A549 (cell line): ENCODE data around the gene JUP. TPM values are rescaled to one million over a fixed set of nuclear protein-coding genes. Genes with fewer than 3 reads are reported as not detected.

ENCODE experiments used
- ATAC-seq, 2 experiments: fragments of 200-7000 bp in 1 of 2; fragments of >200 bp in 1 of 2; cut with Nextera tagmentation in 1 of 2; cut with Tn5 transposase in 1 of 2; 3 replicates each; pipeline versions ENCODE4 v1.8.0 to v1.9.1; 2018 to 2020; ENCODE audit warnings: mild to moderate bottlenecking in 1 of 2, moderate library complexity in 1 of 2
- CTCF ChIA-PET: fragments of 300-600 bp; sonication (Branson Sonifier 250); formaldehyde crosslinking; extraction: SDS; loops from one replicate; lab custom pipeline; 2021; ENCODE audit warnings: antibody characterized with exemption, inconsistent platforms; lab: Yijun Ruan, JAX
- POLR2A ChIA-PET: fragments of 350-600 bp; formaldehyde crosslinking; extraction: SDS; loops from one replicate; lab custom pipeline; 2021; ENCODE audit warnings: antibody characterized with exemption, inconsistent platforms; lab: Yijun Ruan, JAX
- DNase-seq, 2 experiments: peaks; one replicate each; pipeline versions ENCODE4 v3.0.0 to v3.0.0-alpha.2; 2011 to 2016; ENCODE audit warnings: low read depth in 1 of 2, low spot score in 1 of 2
- FAIRE-seq: peaks from 2 replicates; lab custom pipeline; 2011; peaks lifted over from hg19 to GRCh38; lab: Jason Lieb, UNC
- H3K27ac ChIP-seq, 2 experiments: fragments of >200 bp; sonication (Bioruptor Twin); formaldehyde crosslinking; 3 replicates each; pipeline ENCODE4 v1.5.1; 2016 to 2017
- H3K4me1 ChIP-seq: fragments of >200 bp; sonication (Bioruptor Twin); formaldehyde crosslinking; 3 replicates; pipeline ENCODE4 v1.6.1; 2016
- H3K4me2 ChIP-seq: fragments of >200 bp; sonication (Bioruptor Twin); formaldehyde crosslinking; 3 replicates; pipeline ENCODE4 v1.6.1; 2016
- H3K4me3 ChIP-seq: fragments of >200 bp; sonication (Bioruptor Twin); formaldehyde crosslinking; 3 replicates; pipeline ENCODE4 v1.5.1; 2016
- H3K9me3 ChIP-seq: fragments of >200 bp; sonication (Bioruptor Twin); formaldehyde crosslinking; 3 replicates; pipeline ENCODE4 v1.6.1; 2016
- ATOH8 ChIP-seq: fragments of 250-450 bp; sonication (Bioruptor Pico); IDR thresholded peaks from 2 replicates; pipeline ENCODE4 v1.5.0; 2020; ENCODE audit warnings: low read depth, mild to moderate bottlenecking, moderate library complexity
- BHLHE40 ChIP-seq: IDR thresholded peaks from 2 replicates; pipeline ENCODE4 v1.6.1; 2012; ENCODE audit warnings: low read depth, low read length, inconsistent platforms
- CHD2 ChIP-seq: fragments of 150-350 bp; IDR thresholded peaks from 2 replicates; pipeline ENCODE4 v1.6.1; 2014; ENCODE audit warnings: low read length; ENCODE audit not compliant: partially characterized antibody
- CTCF ChIP-seq: fragments of >200 bp; sonication (Bioruptor Twin); formaldehyde crosslinking; IDR thresholded peaks from 3 replicates; pipeline ENCODE4 v1.5.1; 2016
- E2F6 ChIP-seq: IDR thresholded peaks from 2 replicates; pipeline ENCODE4 v1.6.1; 2012; ENCODE audit warnings: low read depth, borderline replicate concordance
- EHF ChIP-seq: fragments of 250-450 bp; sonication (Bioruptor Pico); IDR thresholded peaks from 2 replicates; pipeline ENCODE4 v1.5.0; 2020; ENCODE audit warnings: mild to moderate bottlenecking
- EHMT2 ChIP-seq: fragments of 200-600 bp; sonication (generic); IDR thresholded peaks from 2 replicates; pipeline ENCODE4 v1.6.1; 2016; ENCODE audit warnings: antibody characterized with exemption, low read depth, mild to moderate bottlenecking, moderate library complexity
- ESRRA ChIP-seq: fragments of 150-350 bp; IDR thresholded peaks from 2 replicates; pipeline ENCODE4 v1.6.1; 2014; ENCODE audit warnings: mild to moderate bottlenecking, low read length, borderline replicate concordance
- FOXS1 ChIP-seq: fragments of 250-450 bp; sonication (Bioruptor Pico); IDR thresholded peaks from 2 replicates; pipeline ENCODE4 v1.5.0; 2020; ENCODE audit warnings: mild to moderate bottlenecking, moderate library complexity
- HDAC2 ChIP-seq: fragments of 200-600 bp; sonication (generic); IDR thresholded peaks from 2 replicates; pipeline ENCODE4 v1.6.1; 2016
- HEYL ChIP-seq: fragments of 250-450 bp; sonication (Bioruptor Pico); IDR thresholded peaks from 2 replicates; pipeline ENCODE4 v1.8.0; 2021; ENCODE audit warnings: mild to moderate bottlenecking, moderate library complexity
- HOXB13 ChIP-seq: fragments of 250-450 bp; sonication (Bioruptor Pico); IDR thresholded peaks from 2 replicates; pipeline ENCODE4 v1.5.0; 2020; ENCODE audit warnings: low read depth, mild to moderate bottlenecking, moderate library complexity
- HOXB5 ChIP-seq: fragments of 250-450 bp; sonication (Bioruptor Pico); IDR thresholded peaks from 2 replicates; pipeline ENCODE4 v1.5.0; 2020; ENCODE audit warnings: mild to moderate bottlenecking, moderate library complexity
- KDM1A ChIP-seq: fragments of 200-600 bp; sonication (generic); IDR thresholded peaks from 2 replicates; pipeline ENCODE4 v1.6.1; 2016; ENCODE audit warnings: low read depth, mild to moderate bottlenecking
- KDM5A ChIP-seq: fragments of 200-600 bp; sonication (generic); IDR thresholded peaks from 2 replicates; pipeline ENCODE4 v1.6.1; 2016; ENCODE audit warnings: antibody characterized with exemption, mild to moderate bottlenecking
- MAZ ChIP-seq: fragments of 150-350 bp; IDR thresholded peaks from 2 replicates; pipeline ENCODE4 v1.6.1; 2014; ENCODE audit warnings: antibody characterized with exemption, low read depth, low read length, borderline replicate concordance
- MYC ChIP-seq: IDR thresholded peaks from 2 replicates; pipeline ENCODE4 v1.6.1; 2012; ENCODE audit warnings: mild to moderate bottlenecking, inconsistent platforms, low read length, improper control_type of control experiment, borderline replicate concordance
- NFE2L2 ChIP-seq: fragments of 150-350 bp; conservative IDR thresholded peaks from 2 replicates; pipeline ENCODE4 v1.6.1; 2014; ENCODE audit warnings: low read length
- NR3C1 ChIP-seq: fragments of >200 bp; sonication (Bioruptor Twin); formaldehyde crosslinking; IDR thresholded peaks from 3 replicates; pipeline ENCODE4 v1.6.1; 2017
- POLR2A ChIP-seq: IDR thresholded peaks from 2 replicates; pipeline ENCODE4 v1.6.1; 2012; ENCODE audit warnings: mild to moderate bottlenecking, low read length
- POLR2AphosphoS2 ChIP-seq: conservative IDR thresholded peaks from 2 replicates; pipeline ENCODE4 v1.6.1; 2012; ENCODE audit warnings: low read length, improper control_type of control experiment, inconsistent platforms
- RCOR1 ChIP-seq: fragments of 150-350 bp; IDR thresholded peaks from 2 replicates; pipeline ENCODE4 v1.6.1; 2014; ENCODE audit warnings: antibody characterized with exemption, low read length, low read depth
- RFX5 ChIP-seq: fragments of 450-650 bp; IDR thresholded peaks from 2 replicates; pipeline ENCODE4 v1.7.1; 2014; ENCODE audit warnings: antibody characterized with exemption, mild to moderate bottlenecking, moderate library complexity
- TFCP2L1 ChIP-seq: fragments of 250-450 bp; sonication (Bioruptor Pico); IDR thresholded peaks from 2 replicates; pipeline ENCODE4 v1.5.0; 2021; ENCODE audit warnings: mild to moderate bottlenecking
- ZC3H11A ChIP-seq: fragments of 450-650 bp; IDR thresholded peaks from 2 replicates; pipeline ENCODE4 v1.6.1; 2014; ENCODE audit warnings: antibody characterized with exemption, mild to moderate bottlenecking
- ZNF302 ChIP-seq: fragments of 250-450 bp; sonication (Bioruptor Pico); IDR thresholded peaks from 2 replicates; pipeline ENCODE4 v1.9.0; 2021; ENCODE audit warnings: inconsistent platforms, mild to moderate bottlenecking, moderate library complexity
- ZSCAN20 ChIP-seq: fragments of 250-450 bp; sonication (Bioruptor Pico); IDR thresholded peaks from 2 replicates; pipeline ENCODE4 v1.8.0; 2022; ENCODE audit warnings: mild to moderate bottlenecking, moderate library complexity
- WGBS: methylation state at CpG from one replicate; pipeline ENCODE4 v1.1.6; 2017; ENCODE audit errors: missing lambda C conversion rate; 5-methylcytosine and 5-hydroxymethylcytosine counted together
- polyA plus RNA-seq, 4 experiments: library from polyadenylated mRNA; depleted of rRNA in 3 of 4; stranded (reverse); fragments of >200 nt; fragmentation: RNase III in 1 of 4; extraction: RNeasy Plus Mini Kit Qiagen cat#74134 plus additional on column Dnase treatment in 1 of 4; gene quantifications; 2 replicates in 3 of 4; 3 replicates in 1 of 4; pipeline ENCODE4 v1.2.3, GENCODE V29; 2011 to 2017
- TF ChIP-seq, protein P1 (sequence below): fragments of >200 bp; sonication (Bioruptor Twin); formaldehyde crosslinking; IDR thresholded peaks from 3 replicates; pipeline ENCODE4 v1.6.1; 2016

JUP gene
- polyA plus RNA-seq, 2 of the 4 experiments (the other 2 are of a cell fraction), result 54.8 to 107 TPM

- WGBS, result 90% methylated on average over 8 of the region's 8 CpGs
- DNase-seq, result no peak
- no peak overlapping the region for H3K27ac ChIP-seq
- TF ChIP-seq CTCF, result no peak
- no peak for TF ChIP-seq POLR2A
- no peak for TF ChIP-seq ZC3H11A
- no peak for TF ChIP-seq CHD2
- no peak for TF ChIP-seq HOXB5
- no peak for TF ChIP-seq HOXB13
- no peak for TF ChIP-seq FOXS1 (CRISPR knock-in tag)
- TF ChIP-seq EHMT2, result no peak
- no peak for TF ChIP-seq ESRRA
- TF ChIP-seq HEYL (CRISPR knock-in tag), result no peak
- TF ChIP-seq HDAC2, result no peak
- no peak for TF ChIP-seq ZSCAN20 (CRISPR knock-in tag)
- TF ChIP-seq, protein P1, sequence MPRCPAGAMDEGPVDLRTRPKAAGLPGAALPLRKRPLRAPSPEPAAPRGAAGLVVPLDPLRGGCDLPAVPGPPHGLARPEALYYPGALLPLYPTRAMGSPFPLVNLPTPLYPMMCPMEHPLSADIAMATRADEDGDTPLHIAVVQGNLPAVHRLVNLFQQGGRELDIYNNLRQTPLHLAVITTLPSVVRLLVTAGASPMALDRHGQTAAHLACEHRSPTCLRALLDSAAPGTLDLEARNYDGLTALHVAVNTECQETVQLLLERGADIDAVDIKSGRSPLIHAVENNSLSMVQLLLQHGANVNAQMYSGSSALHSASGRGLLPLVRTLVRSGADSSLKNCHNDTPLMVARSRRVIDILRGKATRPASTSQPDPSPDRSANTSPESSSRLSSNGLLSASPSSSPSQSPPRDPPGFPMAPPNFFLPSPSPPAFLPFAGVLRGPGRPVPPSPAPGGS, result no peak
- TF ChIP-seq MYC, result no peak
- TF ChIP-seq RCOR1, result no peak
- no peak for TF ChIP-seq KDM1A
- no peak for TF ChIP-seq BHLHE40
- no peak for TF ChIP-seq EHF (CRISPR knock-in tag)
- TF ChIP-seq E2F6, result no peak
- no peak for TF ChIP-seq NFE2L2
- no peak overlapping the region for H3K4me3 ChIP-seq
- H3K4me2 ChIP-seq, result no peak overlapping the region
- no peak for ATAC-seq
- POLR2A ChIA-PET, result interaction anchor here (0.9 kb wide), 1 partner anchor 119 kb away, joined by 3 read pairs; no protein-coding TSS in a partner anchor
- H3K9me3 ChIP-seq, result no peaks in the 10 kb centered on the region
- FAIRE-seq, result no peak
- peaks cover 17% of the 10 kb centered on the region for H3K4me1 ChIP-seq
- CTCF ChIA-PET, result interaction anchor here (0.7 to 52.0 kb wide), 4 partner anchors 37 to 153 kb away, joined by 3 to 3262 read pairs (median 6); partner anchors contain the start of genes GAST, HAP1 and JUP
Observed at GRCh38 chr17:41806685-41807445, 20.4 kb upstream of the JUP start.

DNA sequence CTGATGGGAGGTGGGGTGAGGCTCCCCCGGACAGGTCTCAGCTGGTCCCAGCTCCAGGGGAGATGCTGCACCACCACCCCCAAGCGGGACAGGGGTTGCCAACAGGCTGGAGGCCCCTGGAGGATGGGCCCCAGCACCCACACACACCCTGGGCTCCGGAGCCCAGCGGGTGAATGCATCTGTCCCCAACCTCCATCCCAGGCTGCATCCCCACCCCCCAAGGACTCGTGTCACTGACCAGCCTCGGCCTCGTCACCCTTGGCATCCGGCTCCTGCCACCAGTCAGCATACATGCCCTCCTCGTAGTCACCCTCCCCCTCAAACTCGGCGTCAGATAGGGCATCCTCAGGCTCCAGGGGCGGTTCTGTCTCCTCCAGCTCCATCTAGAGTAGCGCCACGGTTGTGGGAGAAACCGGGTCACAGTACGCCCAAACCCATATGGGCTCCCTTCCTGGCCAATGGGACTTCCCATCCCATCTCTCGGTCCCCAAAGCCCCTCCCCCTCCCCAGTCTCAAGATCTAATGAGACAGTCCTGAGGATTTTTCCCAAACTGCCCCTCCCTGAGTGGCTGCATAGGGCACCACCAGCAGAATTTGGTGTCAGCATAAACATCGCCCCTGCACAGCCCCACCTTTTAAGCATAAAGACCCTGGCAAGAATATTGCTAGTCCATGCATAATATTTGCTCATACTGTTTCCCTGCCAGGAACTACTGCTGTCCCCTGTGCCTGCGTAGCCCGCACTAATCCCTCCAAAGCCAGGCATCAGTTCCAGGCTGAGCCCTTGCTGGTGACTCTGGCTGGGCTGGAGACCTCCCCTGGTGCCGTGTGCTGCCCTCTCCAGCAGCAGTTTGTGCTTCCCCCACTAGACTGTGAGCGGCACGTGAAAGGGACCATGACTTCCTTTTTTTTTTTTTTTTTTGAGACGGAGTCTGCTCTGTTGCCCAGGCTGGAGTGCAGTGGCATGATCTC is 16.8 kb upstream of the JUP start:
- ChIA-PET CTCF (interaction anchor here (0.7 to 52.0 kb wide), 10 partner anchors 8 to 156 kb away, joined by 3 to 3262 read pairs (median 18); partner anchors contain the start of genes FKBP10, GAST, HAP1 and JUP), POLR2A (interaction anchor here (0.7 to 2.1 kb wide), 2 partner anchors 10 to 15 kb away, joined by 5 read pairs; no protein-coding TSS in a partner anchor)

More for the DNA sequence above, 16.8 kb upstream of the JUP start:
- Histone ChIP-seq H3K27ac (peak overlapping the region in 1 of 2 experiments; percentile 6; a peak in 1 of 6 replicates), H3K4me2 (no peak overlapping the region), H3K4me1 (peaks cover 23% of the 10 kb centered on the region)
- TF ChIP-seq POLR2AphosphoS2 (no peak), TFCP2L1 (CRISPR knock-in tag) (no peak), HOXB13 (no peak), KDM1A (no peak), NFE2L2 (no peak), KDM5A (no peak), EHMT2 (no peak), CTCF (no peak), ZNF302 (CRISPR knock-in tag) (no peak), MAZ (no peak), NR3C1 (no peak), ATOH8 (CRISPR knock-in tag) (no peak), RFX5 (no peak), ZC3H11A (no peak)
- TF ChIP-seq, all 56 proteins: peak for 0
- no peak for FAIRE-seq
- Histone ChIP-seq H3K4me3 (no peak overlapping the region), H3K9me3 (no peaks in the 10 kb centered on the region)
- ATAC-seq, result 0 out of 6 replicates have a peak, but pooled peaks of 1 of the 2 experiments have one; percentile 6
- DNase-seq, result no peak
- 75% methylated on average over 24 of the region's 24 CpGs for WGBS
